ENCODE data around the gene ZYG11B.
"Not testable (repeated sequence)": the region's sequence is repeated elsewhere in the genome, so short reads cannot be mapped to it uniquely, and the experiment has no call there.

- not testable (repeated sequence) for TF ChIP-seq CTCF, POLR2A (IDR thresholded peaks at IDR 0.05)
Measured at GRCh38 chr1:52869727-52870126, 143.5 kb downstream of the ZYG11B start.

Data from esophagus squamous epithelium (tissue), 4 donors.